8988T (cell line): ENCODE measurements around the gene TMEM42.
"Not testable (repeated sequence)": the region's sequence is repeated elsewhere in the genome, so short reads cannot be mapped to it uniquely, and the experiment has no call there.

Experiments used
- DNase-seq: peaks from one replicate; pipeline ENCODE4 v3.0.0; 2011

The TMEM42 gene

DNA sequence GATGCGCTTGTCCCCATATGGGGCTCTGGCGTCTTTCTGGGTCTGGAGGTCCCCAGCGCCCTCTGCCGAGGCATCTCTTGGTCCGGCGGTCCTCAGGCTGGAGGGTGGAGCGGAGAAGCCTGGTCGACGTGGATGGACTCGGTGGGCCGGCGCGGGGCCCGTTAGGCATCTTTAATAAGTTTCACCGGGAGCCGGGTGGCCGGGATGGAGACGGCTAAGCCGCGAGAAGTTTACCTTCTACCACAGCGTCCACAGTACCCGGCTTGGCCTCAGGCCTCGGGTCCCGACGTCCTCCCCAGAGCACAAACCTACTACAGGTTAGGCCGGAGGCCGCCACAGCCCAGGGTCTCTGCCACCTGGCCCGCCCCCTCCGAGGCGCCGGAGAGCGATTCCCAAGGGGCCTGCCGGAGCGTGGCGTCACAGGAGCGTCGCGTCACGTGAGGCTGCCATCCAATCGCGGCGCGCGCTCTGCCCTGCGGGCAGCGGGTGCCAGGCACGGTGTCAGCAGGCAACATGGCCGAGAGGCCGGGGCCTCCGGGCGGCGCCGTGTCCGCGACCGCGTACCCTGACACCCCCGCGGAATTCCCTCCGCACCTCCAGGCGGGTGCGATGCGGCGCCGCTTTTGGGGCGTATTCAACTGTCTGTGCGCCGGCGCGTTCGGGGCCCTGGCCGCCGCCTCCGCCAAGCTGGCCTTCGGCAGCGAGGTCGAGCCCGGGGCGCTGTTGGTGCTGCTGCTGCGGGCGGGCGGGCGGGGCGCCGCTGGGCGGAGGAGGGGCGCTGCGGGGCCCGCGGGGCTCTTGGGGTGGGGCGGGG is at the start of gene TMEM42:
TMEM42 (plus strand) TSS at position 501 of the 814 bp plus-strand sequence; CDS start at position 514, 13 bp downstream.
- peak; percentile 99 for DNase-seq

- no peak for DNase-seq
Observed at GRCh38 chr3:44814751-44815150, 47.0 kb upstream of the TMEM42 start.

GRCh38 chr3:44816334-44816733 is 45.4 kb upstream of the TMEM42 start:
- not testable (repeated sequence) for DNase-seq

GRCh38 chr3:44821206-44821605 is 40.5 kb upstream of the TMEM42 start:
- DNase-seq: not testable (repeated sequence)

- DNase-seq: no peak
Observed at GRCh38 chr3:44825264-44825925, 36.3 kb upstream of the TMEM42 start.

DNA sequence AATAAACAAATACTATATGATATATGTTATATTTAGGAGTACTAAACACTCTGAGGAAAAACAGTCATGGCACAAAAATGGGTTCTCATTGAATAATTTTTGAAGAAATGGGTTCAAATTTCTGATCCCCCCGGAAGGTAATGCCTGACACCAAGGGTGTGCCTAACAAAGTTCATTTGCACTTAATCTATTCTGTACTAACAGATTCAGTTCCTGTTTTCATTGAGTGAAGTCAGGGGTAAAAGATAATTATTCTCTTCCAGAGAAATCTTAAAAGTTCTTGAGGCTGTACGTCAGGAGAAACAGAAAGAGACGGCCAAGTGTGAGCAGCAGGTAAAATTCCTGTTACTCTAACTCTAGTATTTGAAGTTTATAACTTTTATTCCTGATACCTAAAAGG is 34.5 kb upstream of the TMEM42 start:
- DNase-seq: no peak

GRCh38 chr3:44831232-44831631 is 30.5 kb upstream of the TMEM42 start:
- DNase-seq: no peak

DNA sequence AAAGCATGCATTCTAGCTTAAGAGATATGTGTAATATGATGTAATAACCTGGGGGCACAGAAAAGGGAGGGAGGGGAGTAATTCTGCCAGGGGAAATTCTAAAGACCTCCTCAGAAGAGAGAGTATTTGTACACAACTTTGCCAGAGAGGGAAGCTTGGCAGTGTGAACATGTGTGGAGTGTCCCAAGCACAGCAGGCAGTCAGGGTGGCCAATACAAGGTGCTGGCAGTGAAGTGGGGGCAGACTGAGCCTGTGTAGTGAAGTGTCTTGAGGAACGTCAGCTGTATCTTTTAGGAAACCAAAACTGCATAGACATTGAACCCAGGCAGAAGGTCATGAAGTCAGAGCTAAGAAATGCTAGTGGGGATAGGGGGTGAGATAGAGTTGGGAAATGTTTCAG is 29.7 kb upstream of the TMEM42 start:
- DNase-seq: no peak

- DNase-seq: no peak
Observed at GRCh38 chr3:44832965-44833364, 28.7 kb upstream of the TMEM42 start.

GRCh38 chr3:44833394-44833793 is 28.3 kb upstream of the TMEM42 start:
- no peak for DNase-seq

- no peak for DNase-seq
Observed at GRCh38 chr3:44835684-44836083, 26.0 kb upstream of the TMEM42 start.

GRCh38 chr3:44842376-44842775 is 19.3 kb upstream of the TMEM42 start:
- DNase-seq: no peak

GRCh38 chr3:44845528-44846520 is 15.9 kb upstream of the TMEM42 start:
- no peak for DNase-seq

DNA sequence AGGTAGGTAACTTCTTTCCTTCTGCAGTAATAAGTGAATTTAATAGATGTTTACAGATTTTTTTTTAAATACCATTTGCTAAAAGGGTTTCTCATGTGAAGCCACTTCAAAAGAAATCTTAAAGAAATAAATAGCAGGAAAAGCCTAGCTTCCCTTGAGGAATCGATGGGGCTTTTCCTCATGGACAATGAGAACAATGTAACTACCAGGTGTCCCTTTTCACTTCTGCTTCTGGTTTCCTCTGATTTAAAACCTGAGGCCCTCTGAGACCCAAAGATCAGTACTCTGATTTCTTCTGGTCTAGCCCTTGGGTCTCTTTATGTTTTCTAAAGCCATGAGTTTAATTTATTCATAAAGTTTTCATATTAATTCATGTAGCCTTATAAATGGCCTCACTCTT is 13.1 kb upstream of the TMEM42 start:
- DNase-seq: no peak

- DNase-seq: not testable (repeated sequence)
Observed at GRCh38 chr3:44856663-44857062, 5.0 kb upstream of the TMEM42 start.

DNA sequence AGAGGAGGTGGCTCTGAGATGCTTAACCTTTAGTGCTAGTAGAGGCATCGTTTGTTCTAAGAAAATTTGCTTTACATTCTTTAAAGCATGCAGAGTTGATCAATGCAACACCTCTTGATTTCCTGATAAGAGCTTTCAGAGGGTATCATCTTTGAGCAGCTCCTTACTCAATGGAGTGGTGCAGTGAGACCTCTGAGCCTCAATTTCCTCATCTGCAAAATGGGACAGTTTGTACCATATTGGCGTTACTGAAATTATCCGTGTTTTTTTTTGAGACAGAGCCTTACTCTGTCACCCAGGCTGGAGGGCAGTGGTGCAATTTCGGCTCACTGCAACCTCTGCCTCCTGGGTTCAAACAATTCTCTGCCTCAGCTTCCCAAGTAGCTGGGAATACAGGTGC is 1.6 kb upstream of the TMEM42 start:
- no peak for DNase-seq

DNA sequence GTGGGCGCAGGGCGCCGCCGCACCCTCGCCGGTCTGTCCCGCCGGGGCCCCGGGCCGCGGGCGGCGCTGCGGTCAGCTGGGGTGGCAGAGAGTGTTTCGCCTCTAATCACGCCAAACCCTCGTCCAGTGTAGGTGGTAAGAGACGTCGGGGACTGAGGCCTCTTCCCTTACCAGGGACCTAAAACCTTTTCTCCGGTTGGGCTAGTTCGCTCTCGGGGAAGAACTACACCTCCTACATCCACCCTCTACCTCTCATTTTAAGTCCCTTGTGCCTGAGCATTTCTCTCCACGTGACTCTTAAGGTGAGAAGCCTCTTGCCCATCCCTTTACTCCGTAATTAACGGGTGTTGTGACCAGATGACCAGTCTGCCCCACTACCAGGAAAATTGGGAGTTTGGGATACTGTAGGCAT is 520 bp downstream of the TMEM42 start:
- DNase-seq: no peak

DNA sequence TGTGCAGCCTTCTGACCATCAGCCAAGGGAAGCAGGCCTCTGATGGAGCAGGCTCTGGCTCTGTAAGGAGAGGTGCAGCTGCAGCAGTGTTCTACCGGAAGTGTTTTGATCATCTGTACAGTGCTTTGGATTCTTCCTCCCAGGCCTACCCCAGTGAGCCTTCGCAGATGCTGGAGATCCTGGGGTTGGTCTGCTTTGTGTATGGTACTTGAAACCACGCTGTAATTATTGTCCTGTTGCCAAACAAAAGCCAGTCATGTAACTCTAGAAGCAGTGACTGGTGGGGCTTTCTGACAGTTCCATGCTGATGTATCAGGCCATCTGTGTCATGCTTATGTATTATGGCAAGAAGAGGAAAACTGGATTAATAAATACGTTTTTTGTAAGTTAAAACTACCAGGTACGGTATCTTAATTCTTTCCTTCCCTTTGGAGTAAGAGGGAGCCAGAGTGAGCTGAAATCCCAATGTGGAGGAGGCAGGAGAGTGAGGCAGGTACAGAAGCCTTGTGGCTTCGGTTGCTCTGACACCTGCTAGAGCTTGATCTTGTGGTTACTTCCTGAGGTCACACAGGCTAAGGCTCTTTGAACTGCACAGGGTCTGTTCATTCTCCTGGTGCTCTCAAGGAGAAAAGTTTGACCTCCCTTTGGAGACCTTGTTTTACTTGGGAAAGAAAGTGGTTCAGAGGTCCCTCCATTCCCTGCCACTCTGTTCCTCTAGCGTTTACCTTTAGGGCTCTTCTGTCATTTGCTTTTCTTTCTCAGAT is 3.7 kb downstream of the TMEM42 start:
- DNase-seq: no peak

DNA sequence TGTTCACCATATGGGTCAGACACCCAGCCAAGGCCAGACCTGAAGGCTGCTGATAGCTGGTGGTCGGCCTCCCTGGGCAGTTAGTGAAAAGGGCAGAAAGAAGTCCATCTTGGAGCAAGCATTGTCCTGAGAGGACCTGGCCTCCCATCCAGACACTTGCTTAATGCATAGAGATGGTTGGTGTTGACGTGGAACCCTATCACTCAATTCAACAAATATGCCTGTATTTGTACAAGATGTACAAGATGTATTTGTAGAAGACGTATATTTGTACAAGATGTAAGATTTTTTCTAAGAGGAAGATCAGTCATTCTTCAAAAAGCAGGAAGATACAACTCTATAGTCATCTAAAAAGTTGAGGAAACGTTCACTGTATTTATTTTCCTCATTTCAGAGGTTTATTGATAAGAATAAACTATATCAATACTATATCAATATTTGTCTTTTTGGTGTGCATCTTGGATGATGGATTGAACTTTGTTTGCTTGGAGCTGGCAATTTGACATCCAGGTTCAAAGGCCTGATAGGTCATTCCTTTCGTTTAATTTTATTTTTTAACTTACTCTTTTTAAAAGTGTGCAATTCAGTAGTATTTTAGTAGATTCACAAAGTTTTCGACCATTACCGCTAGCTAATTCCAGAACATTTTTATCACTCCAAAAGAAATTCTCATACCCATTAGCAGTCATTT is 5.9 kb downstream of the TMEM42 start:
- DNase-seq: no peak

- DNase-seq: no peak
Observed at GRCh38 chr3:44870375-44871061, 8.8 kb downstream of the TMEM42 start.

DNA sequence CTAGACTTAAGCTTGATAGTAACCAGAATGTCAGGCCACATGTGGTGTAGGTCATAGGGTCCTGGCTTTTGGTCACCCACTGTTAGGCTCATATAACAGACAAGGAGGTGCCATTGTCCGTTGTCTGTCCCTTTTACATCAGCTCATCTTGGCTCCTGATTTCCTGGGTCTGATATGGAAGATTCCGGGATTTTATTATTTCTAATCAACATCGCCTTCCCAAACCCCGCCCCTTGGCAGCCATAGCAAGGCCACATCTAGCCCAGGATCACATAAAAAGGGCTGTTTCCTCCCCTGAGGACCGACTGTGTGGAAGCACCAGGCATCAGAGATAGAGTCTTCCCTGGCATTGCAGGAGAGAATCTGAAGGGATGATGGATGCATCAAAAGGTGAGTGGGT is 12.6 kb downstream of the TMEM42 start, which contains the start of gene TGM4:
TGM4 (plus strand) TSS at position 301 of the 400 bp plus-strand sequence; CDS start at position 372, 71 bp downstream.
- no peak for DNase-seq
